PFSK-1 (cell line): ENCODE measurements around the gene TOB2.

Experiments
- POLR2AphosphoS5 ChIP-seq: IDR thresholded peaks from 2 replicates; pipeline ENCODE4 v1.6.1; 2012; ENCODE audit warnings: low read depth, mild to moderate bottlenecking, control low read depth, low read length, moderate library complexity
- REST ChIP-seq, 2 experiments: IDR thresholded peaks; 2 replicates each; pipeline versions ENCODE4 v1.6.1 to v1.8.0; 2011 to 2012; ENCODE audit warnings: low read depth in 2 of 2, low read length in 2 of 2, control low read depth in 1 of 2, inconsistent platforms in 1 of 2, mild to moderate bottlenecking in 1 of 2, moderate library complexity in 1 of 2; ENCODE audit not compliant: insufficient read depth in 1 of 2
- TAF1 ChIP-seq: IDR thresholded peaks from 2 replicates; pipeline ENCODE4 v1.6.1; 2012; ENCODE audit warnings: low read length, control low read depth, borderline replicate concordance; ENCODE audit not compliant: insufficient read depth

GRCh38 chr22:41491374-41492100, 44.9 kb upstream of the TOB2 start:
- TF ChIP-seq REST (IDR thresholded peaks at IDR 0.05; ENCODE audit: insufficient read depth in 1 of 2, low read depth in 2 of 2, low read length in 2 of 2) (no peak), POLR2AphosphoS5 (no peak), TAF1 (no peak)
